Activated T-cell treated with anti-CD3 and anti-CD28 coated beads, Interleukin-2, amount 50 U/mL, for 72 hours (primary cell): ENCODE data around the gene CACNG4. TPM values are rescaled to one million over a fixed set of nuclear protein-coding genes. Genes with fewer than 3 reads are reported as not detected.

Experiments
- total RNA-seq, 2 donors: library from RNA; stranded (reverse); gene quantifications; one replicate each; pipeline ENCODE4 v1.2.3, GENCODE V29; 2022

CACNG4 gene
- total RNA-seq, 2 donors from 2014 or later: not detected

Other genes with a start within 250 kb of the CACNG4 start
- not detected for gene CACNG5, start 129.6 kb upstream of the CACNG4 start, total RNA-seq
- not detected for gene CACNG1, start 79.8 kb downstream of the CACNG4 start, total RNA-seq